ENCODE results near the gene HSPD1.

DNA sequence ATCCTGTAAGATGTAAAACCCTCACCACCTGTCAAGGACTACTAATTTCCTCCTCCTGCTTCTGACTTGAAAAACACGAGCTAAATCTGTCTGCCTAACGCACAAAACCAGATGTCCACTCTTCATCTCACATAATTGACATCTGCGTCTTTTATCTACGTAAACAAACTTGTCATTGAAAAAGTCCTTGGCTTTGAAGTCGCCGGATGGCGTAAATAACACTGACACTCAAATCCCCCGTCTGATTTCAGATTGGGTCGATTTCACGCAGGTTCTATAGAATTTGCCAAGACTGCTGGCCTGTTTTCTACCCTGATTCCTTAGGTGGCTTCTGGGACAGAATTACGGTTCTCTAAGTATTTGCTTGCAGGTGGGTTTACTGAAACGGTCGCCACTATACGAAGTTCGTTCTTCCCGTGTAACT, 15.7 kb upstream of the HSPD1 start:
- TF ChIP-seq, protein P1, sequence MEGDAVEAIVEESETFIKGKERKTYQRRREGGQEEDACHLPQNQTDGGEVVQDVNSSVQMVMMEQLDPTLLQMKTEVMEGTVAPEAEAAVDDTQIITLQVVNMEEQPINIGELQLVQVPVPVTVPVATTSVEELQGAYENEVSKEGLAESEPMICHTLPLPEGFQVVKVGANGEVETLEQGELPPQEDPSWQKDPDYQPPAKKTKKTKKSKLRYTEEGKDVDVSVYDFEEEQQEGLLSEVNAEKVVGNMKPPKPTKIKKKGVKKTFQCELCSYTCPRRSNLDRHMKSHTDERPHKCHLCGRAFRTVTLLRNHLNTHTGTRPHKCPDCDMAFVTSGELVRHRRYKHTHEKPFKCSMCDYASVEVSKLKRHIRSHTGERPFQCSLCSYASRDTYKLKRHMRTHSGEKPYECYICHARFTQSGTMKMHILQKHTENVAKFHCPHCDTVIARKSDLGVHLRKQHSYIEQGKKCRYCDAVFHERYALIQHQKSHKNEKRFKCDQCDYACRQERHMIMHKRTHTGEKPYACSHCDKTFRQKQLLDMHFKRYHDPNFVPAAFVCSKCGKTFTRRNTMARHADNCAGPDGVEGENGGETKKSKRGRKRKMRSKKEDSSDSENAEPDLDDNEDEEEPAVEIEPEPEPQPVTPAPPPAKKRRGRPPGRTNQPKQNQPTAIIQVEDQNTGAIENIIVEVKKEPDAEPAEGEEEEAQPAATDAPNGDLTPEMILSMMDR (IDR thresholded peaks at IDR 0.05), result no peak
- no peak for TF ChIP-seq POLR2A (IDR thresholded peaks at IDR 0.05)

All from uterus (tissue), 2 donors.